ENCODE data around the gene PELI1. TPM values are rescaled to one million over a fixed set of nuclear protein-coding genes. Genes with fewer than 3 reads are reported as not detected.
A peak's percentile ranks its signal among the peaks of the same experiment; 100 is the strongest.

Gene PELI1
- total and polyA plus RNA-seq, 2 of the 8 experiments (the other 6 are each of a cell fraction or from before 2014, with no cell fraction given): 21.8 to 57.1 TPM

DNA sequence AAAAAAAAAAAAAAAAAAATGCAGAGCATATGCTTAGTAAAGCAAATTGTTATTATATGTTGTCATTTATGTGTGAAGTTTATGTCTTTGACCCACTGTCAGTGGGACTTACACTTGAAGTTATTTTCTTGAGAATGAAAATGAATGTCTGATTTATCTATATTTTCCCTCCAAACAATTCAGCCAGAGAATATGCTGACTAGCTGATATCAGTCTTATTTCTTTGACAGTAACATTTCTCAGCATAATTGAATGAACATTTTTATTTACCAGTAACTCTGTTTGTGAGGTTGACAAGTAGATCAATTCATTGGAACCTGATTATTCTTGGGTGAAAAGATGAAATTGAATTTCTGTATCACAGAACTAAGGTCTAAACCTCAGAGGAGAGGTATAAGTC lies 85.0 kb downstream of the PELI1 start:
- TF ChIP-seq KDM5A (IDR thresholded peaks at IDR 0.05; ENCODE audit: low read length): no peak
- TF ChIP-seq SAP30 (IDR thresholded peaks at IDR 0.05; ENCODE audit: insufficient read depth, insufficient replicate concordance, low read length): no peak
- TF ChIP-seq EP300 (IDR thresholded peaks at IDR 0.05; ENCODE audit: borderline replicate concordance in 1 of 2, low read depth in 2 of 2, low read length in 2 of 2): no peak
- no peak for TF ChIP-seq CBX8 (IDR thresholded peaks at IDR 0.05; ENCODE audit: borderline replicate concordance, low read depth, low read length)
- TF ChIP-seq RFX5 (IDR thresholded peaks at IDR 0.05; ENCODE audit: borderline replicate concordance, low read depth, low read length): no peak
- TF ChIP-seq, protein P1, sequence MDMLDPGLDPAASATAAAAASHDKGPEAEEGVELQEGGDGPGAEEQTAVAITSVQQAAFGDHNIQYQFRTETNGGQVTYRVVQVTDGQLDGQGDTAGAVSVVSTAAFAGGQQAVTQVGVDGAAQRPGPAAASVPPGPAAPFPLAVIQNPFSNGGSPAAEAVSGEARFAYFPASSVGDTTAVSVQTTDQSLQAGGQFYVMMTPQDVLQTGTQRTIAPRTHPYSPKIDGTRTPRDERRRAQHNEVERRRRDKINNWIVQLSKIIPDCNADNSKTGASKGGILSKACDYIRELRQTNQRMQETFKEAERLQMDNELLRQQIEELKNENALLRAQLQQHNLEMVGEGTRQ (IDR thresholded peaks at IDR 0.05; ENCODE audit: low read length): no peak
- TF ChIP-seq SP2 (IDR thresholded peaks at IDR 0.05; ENCODE audit: low read length): no peak
- no peak for TF ChIP-seq EGR1 (IDR thresholded peaks at IDR 0.05; ENCODE audit: borderline replicate concordance, low read depth, low read length)
- Histone ChIP-seq H2BK20ac (ENCODE audit: low read length) (0 out of 2 replicates have a peak overlapping the region, but pooled peaks have one; percentile 4), H3K23me2 (ENCODE audit: low read depth, low read length) (no peaks in the 10 kb centered on the region), H2AFZ (ENCODE audit: low read length) (no peak overlapping the region), H3K27me3 (replicated peaks in 1 of 4; ENCODE audit: control insufficient read depth in 3 of 4, extremely low read depth in 1 of 4, insufficient read depth in 3 of 4, low read length in 3 of 4) (no peaks in the 10 kb centered on the region), H3K18ac (ENCODE audit: extremely low read depth, low read length) (no peak overlapping the region), H3K4me1 (replicated peaks in 1 of 4; ENCODE audit: control insufficient read depth in 3 of 4, insufficient read depth in 4 of 4, low read length in 3 of 4) (peaks cover 0 to 1% (median under 1%) of the 10 kb centered on the region in 4 experiments; a peak in 3 of 7 replicates), H3K9me3 (ENCODE audit: insufficient read depth in 2 of 2, low read depth in 1 of 2, low read length in 1 of 2) (no peaks in the 10 kb centered on the region), H3K4ac (replicated peaks; ENCODE audit: insufficient read length, low read depth, low read length) (no peak overlapping the region), H3K79me1 (ENCODE audit: low read depth, low read length) (no peaks in the 10 kb centered on the region), H3K14ac (ENCODE audit: insufficient read length) (no peak overlapping the region), H4K5ac (ENCODE audit: insufficient read length, low read depth, low read length) (no peak overlapping the region), H3K23ac (ENCODE audit: insufficient read length) (no peak overlapping the region), H3K27ac (ENCODE audit: low read depth, low read length) (no peak overlapping the region), H4K8ac (ENCODE audit: extremely low read depth, insufficient read depth, low read length) (no peak overlapping the region), H3K56ac (replicated peaks; ENCODE audit: insufficient read length, low read depth, low read length) (no peak overlapping the region), H2AK5ac (ENCODE audit: low read depth, low read length) (no peak overlapping the region), H2BK5ac (ENCODE audit: low read depth, low read length) (no peak overlapping the region), H2BK15ac (ENCODE audit: low read length) (no peak overlapping the region), H2BK12ac (ENCODE audit: low read depth, low read length) (no peak overlapping the region), H4K20me1 (replicated peaks in 1 of 2; ENCODE audit: control insufficient read depth in 1 of 2, insufficient read depth in 2 of 2, low read length in 2 of 2) (no peaks in the 10 kb centered on the region), H3K36me3 (ENCODE audit: control insufficient read depth in 2 of 4, insufficient read depth in 4 of 4, low read length in 3 of 4) (no peaks in the 10 kb centered on the region), H2BK120ac (replicated peaks; ENCODE audit: low read depth, low read length) (no peak overlapping the region), H3K79me2 (ENCODE audit: control insufficient read depth in 1 of 2, insufficient read depth in 2 of 2, low read length in 2 of 2) (no peaks in the 10 kb centered on the region), H4K91ac (replicated peaks; ENCODE audit: insufficient read length, low read length) (no peak overlapping the region), H3K4me2 (ENCODE audit: insufficient read depth in 1 of 2, low read depth in 2 of 2, low read length in 2 of 2) (no peak overlapping the region), H3K9ac (replicated peaks in 1 of 4; ENCODE audit: extremely low read depth in 1 of 4, low read depth in 3 of 4, low read length in 3 of 4) (no peak overlapping the region), H3K4me3 (ENCODE audit: extremely low read depth in 1 of 4, insufficient read depth in 2 of 4, low read depth in 3 of 4, low read length in 4 of 4) (no peak overlapping the region)
- DNase-seq (ENCODE audit: low read depth in 1 of 2, low spot score in 2 of 2) (no peak), FAIRE-seq (no peak)
- CTCF ChIA-PET (ENCODE audit: partially characterized antibody): interaction anchor here (1.0 to 1.5 kb wide), 3 partner anchors 9 to 269 kb away, joined by 3 to 5 read pairs (median 3); no protein-coding TSS in a partner anchor
- POLR2A ChIA-PET (ENCODE audit: partially characterized antibody): interaction anchor here (0.6 kb wide), 1 partner anchor 218 kb away, joined by 3 read pairs; the partner anchor contains the start of gene UGP2
